Measurements from ENCODE around the gene GOPC.
A peak's percentile ranks its signal among the peaks of the same experiment; 100 is the strongest.

GOPC gene

DNA sequence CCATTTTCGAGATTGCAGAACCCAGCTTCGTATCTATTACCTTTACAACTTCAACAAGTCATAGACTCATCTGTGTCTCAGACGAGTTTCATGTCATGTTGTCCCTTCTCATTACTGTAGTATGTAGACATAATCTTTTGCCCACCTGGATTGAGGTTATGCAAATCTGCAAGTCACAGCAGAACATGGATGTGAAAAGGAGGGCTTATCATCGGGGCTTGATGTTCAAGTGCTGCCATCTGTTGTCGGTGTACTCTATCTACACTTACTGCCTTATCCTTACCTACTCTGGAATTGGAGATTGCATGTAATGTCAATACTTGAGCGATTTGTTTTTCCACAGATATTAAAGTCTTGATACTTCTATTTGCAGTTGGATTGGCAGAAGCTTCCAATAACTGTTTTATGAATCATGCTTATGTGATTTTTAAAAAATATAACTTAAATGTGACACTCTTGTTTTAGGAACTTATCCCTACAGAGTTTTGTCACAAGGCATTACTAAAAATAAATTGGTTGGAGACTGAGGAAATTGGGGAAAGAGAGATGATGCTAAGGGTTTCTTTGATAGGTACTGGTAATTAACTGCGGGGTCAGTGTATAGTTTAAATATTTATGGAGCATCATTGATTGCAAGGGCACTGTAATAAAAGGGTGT, 3.0 kb upstream of the GOPC start:
- H3K27ac ChIP-seq, result no peak overlapping the region
- TF ChIP-seq, protein P1, sequence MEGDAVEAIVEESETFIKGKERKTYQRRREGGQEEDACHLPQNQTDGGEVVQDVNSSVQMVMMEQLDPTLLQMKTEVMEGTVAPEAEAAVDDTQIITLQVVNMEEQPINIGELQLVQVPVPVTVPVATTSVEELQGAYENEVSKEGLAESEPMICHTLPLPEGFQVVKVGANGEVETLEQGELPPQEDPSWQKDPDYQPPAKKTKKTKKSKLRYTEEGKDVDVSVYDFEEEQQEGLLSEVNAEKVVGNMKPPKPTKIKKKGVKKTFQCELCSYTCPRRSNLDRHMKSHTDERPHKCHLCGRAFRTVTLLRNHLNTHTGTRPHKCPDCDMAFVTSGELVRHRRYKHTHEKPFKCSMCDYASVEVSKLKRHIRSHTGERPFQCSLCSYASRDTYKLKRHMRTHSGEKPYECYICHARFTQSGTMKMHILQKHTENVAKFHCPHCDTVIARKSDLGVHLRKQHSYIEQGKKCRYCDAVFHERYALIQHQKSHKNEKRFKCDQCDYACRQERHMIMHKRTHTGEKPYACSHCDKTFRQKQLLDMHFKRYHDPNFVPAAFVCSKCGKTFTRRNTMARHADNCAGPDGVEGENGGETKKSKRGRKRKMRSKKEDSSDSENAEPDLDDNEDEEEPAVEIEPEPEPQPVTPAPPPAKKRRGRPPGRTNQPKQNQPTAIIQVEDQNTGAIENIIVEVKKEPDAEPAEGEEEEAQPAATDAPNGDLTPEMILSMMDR (conservative IDR thresholded peaks at IDR 0.05), result peak; percentile 82
- TF ChIP-seq ZFX (IDR thresholded peaks at IDR 0.05), result no peak

DNA sequence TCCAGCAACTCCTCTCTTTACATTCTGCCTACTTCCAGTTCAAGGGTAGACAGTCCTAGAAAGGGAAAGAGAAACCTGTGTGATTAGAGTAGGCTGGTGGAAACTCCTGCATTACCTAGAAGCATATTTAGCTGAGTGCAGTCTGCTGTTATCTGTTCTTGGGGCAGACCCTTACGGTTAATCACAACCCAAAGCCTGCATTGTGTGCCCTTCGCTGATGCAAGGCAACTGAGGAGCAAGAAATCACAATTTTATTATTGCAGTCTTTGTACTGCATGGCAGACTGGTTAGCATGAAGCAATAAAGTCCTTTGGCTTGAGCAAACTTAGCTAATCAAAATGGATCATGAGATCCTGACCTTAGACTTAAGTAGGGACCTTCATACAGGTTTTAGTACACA, 1.5 kb upstream of the GOPC start:
- no peak for TF ChIP-seq ZFX (IDR thresholded peaks at IDR 0.05)
- TF ChIP-seq, protein P1 (conservative IDR thresholded peaks at IDR 0.05), result no peak
- no peak overlapping the region for H3K27ac ChIP-seq

GRCh38 chr6:117602899-117603588, 733 bp upstream of the GOPC start:
- TF ChIP-seq ZFX (IDR thresholded peaks at IDR 0.05), result no peak
- TF ChIP-seq, protein P1 (conservative IDR thresholded peaks at IDR 0.05), result no peak
- H3K27ac ChIP-seq, result peak overlapping the region; percentile 85

GRCh38 chr6:117601811-117602150, 530 bp downstream of the GOPC start:
- H3K27ac ChIP-seq, result peak overlapping the region; percentile 85
- TF ChIP-seq, protein P1 (conservative IDR thresholded peaks at IDR 0.05), result no peak
- no peak for TF ChIP-seq ZFX (IDR thresholded peaks at IDR 0.05)

GRCh38 chr6:117600008-117600743, 2.1 kb downstream of the GOPC start:
- no peak for TF ChIP-seq ZFX (IDR thresholded peaks at IDR 0.05)
- TF ChIP-seq, protein P1 (conservative IDR thresholded peaks at IDR 0.05), result no peak
- H3K27ac ChIP-seq, result no peak overlapping the region

GRCh38 chr6:117597755-117598154, 4.6 kb downstream of the GOPC start:
- TF ChIP-seq, protein P1 (conservative IDR thresholded peaks at IDR 0.05), result no peak
- TF ChIP-seq ZFX (IDR thresholded peaks at IDR 0.05), result no peak
- no peak overlapping the region for H3K27ac ChIP-seq

All from C4-2B (cell line).